Measurements from ENCODE around the gene HCN3. TPM values are rescaled to one million over a fixed set of nuclear protein-coding genes. Genes with fewer than 3 reads are reported as not detected.

The HCN3 gene
- total RNA-seq, 1 experiment from 2014 or later = 5.4 TPM

DNA sequence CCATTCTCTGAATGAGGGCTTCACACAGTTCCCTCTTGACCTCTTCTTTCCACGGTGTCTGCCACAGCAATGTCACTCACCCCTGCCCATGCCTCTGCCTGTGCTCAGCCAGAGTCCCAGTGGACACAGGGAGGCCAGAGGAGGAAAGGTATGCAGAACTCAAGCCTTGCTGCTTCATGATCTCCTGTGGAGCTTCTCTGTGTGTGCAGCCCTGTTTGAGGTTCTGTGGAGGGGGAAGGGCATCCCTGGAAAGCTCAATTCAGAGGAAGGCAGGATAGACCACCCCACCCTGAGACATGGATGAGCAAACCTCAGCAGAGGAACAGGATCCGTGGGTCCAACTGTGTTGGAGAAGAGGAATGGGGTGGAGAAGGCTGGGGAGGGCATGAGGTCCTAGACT is 2.0 kb downstream of the HCN3 start:
- H3K9me3 Mint-ChIP-seq = no peaks in the 10 kb centered on the region
- no peak overlapping the region for H3K9ac ChIP-seq (ENCODE audit: extremely low read depth, insufficient read length, low read length)
- no peak overlapping the region for H3K18ac ChIP-seq (ENCODE audit: insufficient read length, low read depth, low read length)
- no peak overlapping the region for H4K8ac ChIP-seq (replicated peaks; ENCODE audit: insufficient read length, low read depth, low read length)
- TF ChIP-seq, protein P1, sequence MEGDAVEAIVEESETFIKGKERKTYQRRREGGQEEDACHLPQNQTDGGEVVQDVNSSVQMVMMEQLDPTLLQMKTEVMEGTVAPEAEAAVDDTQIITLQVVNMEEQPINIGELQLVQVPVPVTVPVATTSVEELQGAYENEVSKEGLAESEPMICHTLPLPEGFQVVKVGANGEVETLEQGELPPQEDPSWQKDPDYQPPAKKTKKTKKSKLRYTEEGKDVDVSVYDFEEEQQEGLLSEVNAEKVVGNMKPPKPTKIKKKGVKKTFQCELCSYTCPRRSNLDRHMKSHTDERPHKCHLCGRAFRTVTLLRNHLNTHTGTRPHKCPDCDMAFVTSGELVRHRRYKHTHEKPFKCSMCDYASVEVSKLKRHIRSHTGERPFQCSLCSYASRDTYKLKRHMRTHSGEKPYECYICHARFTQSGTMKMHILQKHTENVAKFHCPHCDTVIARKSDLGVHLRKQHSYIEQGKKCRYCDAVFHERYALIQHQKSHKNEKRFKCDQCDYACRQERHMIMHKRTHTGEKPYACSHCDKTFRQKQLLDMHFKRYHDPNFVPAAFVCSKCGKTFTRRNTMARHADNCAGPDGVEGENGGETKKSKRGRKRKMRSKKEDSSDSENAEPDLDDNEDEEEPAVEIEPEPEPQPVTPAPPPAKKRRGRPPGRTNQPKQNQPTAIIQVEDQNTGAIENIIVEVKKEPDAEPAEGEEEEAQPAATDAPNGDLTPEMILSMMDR (conservative IDR thresholded peaks at IDR 0.05) = no peak
- no peak overlapping the region for H3K4ac ChIP-seq (ENCODE audit: low read depth, low read length)
- no peak overlapping the region for H2BK12ac ChIP-seq (ENCODE audit: insufficient read length, low read depth, low read length)
- WGBS (ENCODE audit: extremely low coverage, insufficient read length, low lambda C conversion rate) = no CpG with 5 or more reads among the region's 2 CpGs
- H3K27ac ChIP-seq (ENCODE audit: insufficient read length, low read depth, low read length) = no peak overlapping the region
- no peaks in the 10 kb centered on the region for H3K27me3 ChIP-seq (ENCODE audit: insufficient read depth, low read length)
- H3K27me3 Mint-ChIP-seq (ENCODE audit: low read depth) = peaks cover 4% of the 10 kb centered on the region; the same call in 1 of the 2 replicates
- no peaks in the 10 kb centered on the region for H3K79me1 ChIP-seq (ENCODE audit: insufficient read depth, low read depth, low read length, poor library complexity, severe bottlenecking)
- no peak overlapping the region for H2AFZ ChIP-seq (ENCODE audit: low read length)
- no peaks in the 10 kb centered on the region for H3K79me2 ChIP-seq (ENCODE audit: insufficient read depth, low read length)
- H4K5ac ChIP-seq (ENCODE audit: insufficient read length, low read depth, low read length) = no peak overlapping the region
- H4K20me1 ChIP-seq (ENCODE audit: control insufficient read depth, insufficient read depth, insufficient read length) = no peaks in the 10 kb centered on the region
- H3K27ac Mint-ChIP-seq = peak overlapping the region in 1 of 3 experiments; percentile 32; a peak in 1 of 7 replicates
- no peak overlapping the region for H2BK5ac ChIP-seq (ENCODE audit: insufficient read length, low read length)
- no peak overlapping the region for H3K4me2 ChIP-seq (ENCODE audit: insufficient read depth, insufficient read length, low read length)
- no peak overlapping the region for H3K14ac ChIP-seq (ENCODE audit: insufficient read depth, low read length)
- H3K36me3 Mint-ChIP-seq (ENCODE audit: insufficient read depth in 1 of 3, low read depth in 3 of 3) = peaks cover 1 to 10% (median 4%) of the 10 kb centered on the region in 3 experiments; a peak in 5 of 7 replicates
- no peaks in the 10 kb centered on the region for H3K9me3 ChIP-seq (ENCODE audit: control insufficient read depth, low read depth, low read length)
- H3K23me2 ChIP-seq (ENCODE audit: insufficient read length, low read depth, low read length, poor library complexity, severe bottlenecking) = peaks cover 12% of the 10 kb centered on the region
- no peak overlapping the region for H4K91ac ChIP-seq (ENCODE audit: insufficient read length, low read depth, low read length)
- no peak overlapping the region for H2BK15ac ChIP-seq (ENCODE audit: low read depth, low read length)
- H2AK5ac ChIP-seq (ENCODE audit: insufficient read length, low read length) = no peak overlapping the region
- H3K4me3 Mint-ChIP-seq = peak overlapping the region in 1 of 2 experiments; percentile 36; a peak in 3 of 5 replicates
- peak; percentile 29 for DNase-seq
- no peak overlapping the region for H2BK120ac ChIP-seq (ENCODE audit: low read depth, low read length, poor library complexity, severe bottlenecking)
- H3K23ac ChIP-seq (ENCODE audit: insufficient read length, low read depth, low read length) = no peak overlapping the region
- H3T11ph ChIP-seq (ENCODE audit: low read length) = no peak overlapping the region
- peaks cover 23 to 25% of the 10 kb centered on the region in 2 experiments for H3K4me1 Mint-ChIP-seq
- no peak overlapping the region for H2BK20ac ChIP-seq (ENCODE audit: low read depth, low read length, poor library complexity, severe bottlenecking)
- H3K56ac ChIP-seq (ENCODE audit: insufficient read length, low read depth, low read length) = no peak overlapping the region
- peaks cover 6% of the 10 kb centered on the region; the same call in 1 of the 2 replicates for H3K4me1 ChIP-seq (ENCODE audit: insufficient read depth, low read length)

Data from H9 (cell line).